Left lung (tissue), 10 donors: ENCODE measurements around the gene DNMT3A. TPM values are rescaled to one million over a fixed set of nuclear protein-coding genes. Genes with fewer than 3 reads are reported as not detected.

Experiments used
- ATAC-seq: fragments of 200-7000 bp; cut with Tn5 transposase; one replicate; pipeline ENCODE4 v1.9.1; 2020; ENCODE audit warnings: moderate library complexity
- DNase-seq, 4 donors: peaks; one replicate each; pipeline ENCODE4 v3.0.0-alpha.2; 2013 to 2020
- H3K27ac ChIP-seq, 2 donors: fragments of 200-600 bp; sonication (generic) in 1 of 2; one replicate each; pipeline versions ENCODE4 v1.5.0 to v1.8.0; 2020 to 2021
- H3K27me3 ChIP-seq, 2 donors: fragments of 200-600 bp; sonication (generic) in 1 of 2; one replicate each; pipeline versions ENCODE4 v1.5.0 to v1.8.0; 2020 to 2021
- H3K36me3 ChIP-seq, 2 donors: fragments of 200-600 bp; sonication (generic) in 1 of 2; one replicate each; pipeline versions ENCODE4 v1.5.0 to v1.8.0; 2020 to 2021
- H3K4me1 ChIP-seq, 2 donors: fragments of 200-600 bp; one replicate each; pipeline ENCODE4 v1.8.0; 2021
- H3K4me3 ChIP-seq, 2 donors: fragments of 200-600 bp; sonication (generic) in 1 of 2; one replicate each; pipeline versions ENCODE4 v1.5.0 to v1.8.0; 2020 to 2021; ENCODE audit warnings: mild to moderate bottlenecking in 1 of 2
- H3K9me3 ChIP-seq, 2 donors: fragments of 200-600 bp; sonication (generic) in 1 of 2; one replicate each; pipeline versions ENCODE4 v1.5.0 to v1.8.0; 2020 to 2021
- intact Hi-C, 2 donors: fragments of 100-400 bp; cut with DNase I; formaldehyde crosslinking; loops; one replicate each; pipeline versions ENCODE4 v1.11.2 to v1.14.2; 2022
- microRNA-seq, 2 donors: library from miRNA; unstranded; fragments of <30 nt; microRNA quantifications; one replicate each; pipeline ENCODE4, GENCODE V29; 2019
- polyA plus RNA-seq, 6 donors: library from polyadenylated mRNA; unstranded; fragments of 120-200 nt; gene quantifications; one replicate each; pipeline ENCODE4 v1.2.1, GENCODE V29; 2013; ENCODE audit not compliant: insufficient read length in 6 of 6
- total RNA-seq, 2 donors: library from RNA; stranded (reverse); fragmentation: NEBNext Ultra II Directional; extraction: Animal tissue kit (Norgen Biotek cat#: 25700); gene quantifications; one replicate each; pipeline ENCODE4 v1.2.1, GENCODE V29; 2021
- TF ChIP-seq, protein P1 (sequence below), 2 donors: fragments of 200-600 bp; sonication (generic) in 1 of 2; IDR thresholded peaks; one replicate each; pipeline versions ENCODE4 v1.5.0 to v1.8.0; 2021; ENCODE audit warnings: antibody characterized with exemption in 2 of 2
- donor health status: DM: no; HTN: yes; CAD: no.
- donor health status: DM: no; HTN: no; CAD: no.

Gene DNMT3A
- total and polyA plus RNA-seq, 8 donors, result 37.5 to 123 (median 100) TPM

DNA sequence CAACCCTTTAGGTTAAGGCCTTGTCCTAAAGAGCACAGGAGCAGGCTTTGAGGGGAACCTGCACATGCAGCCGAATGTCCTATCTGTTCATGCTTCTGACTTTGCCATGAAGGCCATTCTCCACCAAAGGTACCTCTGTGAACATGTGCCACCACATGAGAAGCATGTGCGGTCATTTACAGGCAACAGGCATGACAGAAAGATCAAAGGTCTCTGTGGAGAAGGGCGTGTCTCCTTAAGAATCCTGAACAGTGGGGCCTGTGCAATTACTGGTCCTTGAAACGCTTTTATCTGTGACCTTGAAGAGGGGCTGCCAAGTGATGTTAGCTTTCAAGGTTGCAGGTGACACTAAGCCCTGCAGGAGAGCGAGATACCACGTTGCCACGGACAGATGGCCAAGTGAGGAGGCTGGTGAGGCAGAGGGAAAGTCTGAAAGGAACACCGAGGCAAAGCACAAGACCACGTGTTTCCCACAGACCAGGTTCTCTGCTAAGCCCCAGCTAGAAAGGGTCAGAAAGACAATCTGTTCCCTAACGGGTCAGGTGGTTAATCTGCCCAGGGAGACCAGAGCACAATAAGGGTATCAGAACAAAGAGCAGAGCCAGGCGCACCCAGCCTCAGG lies 153.9 kb downstream of the DNMT3A start:
- DNase-seq (no peak), ATAC-seq (no peak)

DNA sequence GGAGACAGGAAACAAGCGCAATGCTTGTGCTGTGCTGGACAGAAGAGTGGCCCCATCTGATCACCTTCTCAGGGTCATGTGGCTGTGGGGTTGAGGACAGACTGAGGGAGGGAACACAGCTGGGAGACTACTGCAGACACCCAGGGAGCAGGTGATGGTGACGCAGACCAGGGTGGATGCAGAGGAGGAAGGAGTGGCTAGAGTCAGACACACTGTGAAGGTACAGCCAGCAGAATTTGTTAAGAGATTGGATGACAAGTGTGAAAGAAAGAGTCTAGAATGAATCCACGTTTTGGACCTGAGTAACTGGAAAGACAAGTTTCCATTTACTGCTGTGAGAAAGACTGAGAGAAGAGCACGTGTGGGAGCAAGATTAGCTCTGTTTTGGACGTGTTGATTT lies 157.5 kb downstream of the DNMT3A start:
- Histone ChIP-seq H3K9me3 (peaks cover 0 to 1% of the 10 kb centered on the region in 2 donors), H3K4me3 (no peak overlapping the region), H3K36me3 (no peaks in the 10 kb centered on the region), H3K27me3 (peaks cover 0 to 13% of the 10 kb centered on the region in 2 donors), H3K27ac (no peak overlapping the region), H3K4me1 (no peaks in the 10 kb centered on the region)
- DNase-seq, result peak in 1 of 4 donors; percentile 22
- intact Hi-C loops, result no loop called here
- ATAC-seq, result no peak
- TF ChIP-seq, protein P1, sequence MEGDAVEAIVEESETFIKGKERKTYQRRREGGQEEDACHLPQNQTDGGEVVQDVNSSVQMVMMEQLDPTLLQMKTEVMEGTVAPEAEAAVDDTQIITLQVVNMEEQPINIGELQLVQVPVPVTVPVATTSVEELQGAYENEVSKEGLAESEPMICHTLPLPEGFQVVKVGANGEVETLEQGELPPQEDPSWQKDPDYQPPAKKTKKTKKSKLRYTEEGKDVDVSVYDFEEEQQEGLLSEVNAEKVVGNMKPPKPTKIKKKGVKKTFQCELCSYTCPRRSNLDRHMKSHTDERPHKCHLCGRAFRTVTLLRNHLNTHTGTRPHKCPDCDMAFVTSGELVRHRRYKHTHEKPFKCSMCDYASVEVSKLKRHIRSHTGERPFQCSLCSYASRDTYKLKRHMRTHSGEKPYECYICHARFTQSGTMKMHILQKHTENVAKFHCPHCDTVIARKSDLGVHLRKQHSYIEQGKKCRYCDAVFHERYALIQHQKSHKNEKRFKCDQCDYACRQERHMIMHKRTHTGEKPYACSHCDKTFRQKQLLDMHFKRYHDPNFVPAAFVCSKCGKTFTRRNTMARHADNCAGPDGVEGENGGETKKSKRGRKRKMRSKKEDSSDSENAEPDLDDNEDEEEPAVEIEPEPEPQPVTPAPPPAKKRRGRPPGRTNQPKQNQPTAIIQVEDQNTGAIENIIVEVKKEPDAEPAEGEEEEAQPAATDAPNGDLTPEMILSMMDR (IDR thresholded peaks at IDR 0.05), result no peak

More for the DNA sequence above, 153.9 kb downstream of the DNMT3A start:
- Histone ChIP-seq H3K36me3 (no peaks in the 10 kb centered on the region), H3K9me3 (no peaks in the 10 kb centered on the region), H3K27me3 (no peaks in the 10 kb centered on the region), H3K4me1 (no peaks in the 10 kb centered on the region), H3K27ac (no peak overlapping the region), H3K4me3 (no peak overlapping the region)
- intact Hi-C loops, result no loop called here
- TF ChIP-seq, protein P1 (IDR thresholded peaks at IDR 0.05), result no peak

GRCh38 chr2:25178976-25179375 lies 162.7 kb downstream of the DNMT3A start:
- intact Hi-C loops, result no loop called here
- TF ChIP-seq, protein P1 (IDR thresholded peaks at IDR 0.05), result no peak
- H3K4me3 ChIP-seq, result no peak overlapping the region
- peaks cover 0 to 31% of the 10 kb centered on the region in 2 donors for H3K27me3 ChIP-seq
- ATAC-seq, result no peak
- no peaks in the 10 kb centered on the region for H3K36me3 ChIP-seq
- no peak for DNase-seq
- no peak overlapping the region for H3K27ac ChIP-seq
- peaks cover 0 to 1% of the 10 kb centered on the region in 2 donors for H3K9me3 ChIP-seq
- H3K4me1 ChIP-seq, result no peaks in the 10 kb centered on the region

Small RNAs within 50 kb of the gene (microRNA-seq; reads per million reads assigned to microRNA genes)
- 125 to 205 reads per million in 2 donors for gene MIR1301

Other genes starting within 250 kb of the DNMT3A start
- 1 to 10 TPM; 1.5 to 3.7 TPM for gene POMC, start 173.3 kb downstream of the DNMT3A start, total RNA-seq
- gene POMC, start 173.3 kb downstream of the DNMT3A start, polyA plus RNA-seq, result 1 to 10 TPM in 5 of 6 donors, under 1 TPM in 1; 0.74 to 3.3 (median 1.8) TPM